ENCODE results near the gene MIPOL1. TPM values are rescaled to one million over a fixed set of nuclear protein-coding genes. Genes with fewer than 3 reads are reported as not detected.

The MIPOL1 gene
- total RNA-seq, 1 experiment from 2014 or later, result 10.5 TPM

Other genes with a start within 250 kb of the MIPOL1 start
- gene SLC25A21, start 25.3 kb upstream of the MIPOL1 start, total RNA-seq (2014; rRNA removed; shearing (Covaris generic); ENCODE audit: low replicate concordance), result 1.3 and 1.9 TPM in 2 replicates